HG02884 (cell line): ENCODE measurements around the gene CAPN11.
"Not testable (repeated sequence)": the region's sequence is repeated elsewhere in the genome, so short reads cannot be mapped to it uniquely, and the experiment has no call there.

ENCODE experiments used
- ATAC-seq: cut with Tn5 transposase; IDR thresholded peaks from one replicate; pipeline ENCODE4 v1.9.1; 2021; ENCODE audit warnings: mild to moderate bottlenecking, moderate library complexity; ENCODE audit not compliant: unreplicated experiment

The CAPN11 gene

GRCh38 chr6:44179648-44180047, 21.0 kb downstream of the CAPN11 start:
- no peak for ATAC-seq

GRCh38 chr6:44180406-44180805, 21.8 kb downstream of the CAPN11 start:
- no peak for ATAC-seq

DNA sequence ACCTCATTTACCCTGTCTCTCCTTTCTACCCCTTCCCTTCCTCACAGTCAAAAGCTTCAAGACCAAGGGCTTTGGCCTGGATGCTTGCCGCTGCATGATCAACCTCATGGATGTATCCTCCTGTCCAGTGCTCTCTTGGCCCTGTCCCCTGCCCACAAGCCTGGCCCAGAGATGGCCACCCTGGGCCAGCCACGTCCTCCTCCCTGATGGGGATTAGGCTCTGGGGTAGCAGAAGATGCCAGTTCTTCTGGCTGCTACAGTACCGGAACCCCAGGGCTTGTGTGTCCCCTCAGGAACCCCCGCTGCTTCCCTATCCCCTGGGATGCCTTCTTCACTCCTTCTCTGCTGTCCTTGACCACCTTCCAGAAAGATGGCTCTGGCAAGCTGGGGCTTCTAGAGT, 22.3 kb downstream of the CAPN11 start:
- ATAC-seq: no peak

DNA sequence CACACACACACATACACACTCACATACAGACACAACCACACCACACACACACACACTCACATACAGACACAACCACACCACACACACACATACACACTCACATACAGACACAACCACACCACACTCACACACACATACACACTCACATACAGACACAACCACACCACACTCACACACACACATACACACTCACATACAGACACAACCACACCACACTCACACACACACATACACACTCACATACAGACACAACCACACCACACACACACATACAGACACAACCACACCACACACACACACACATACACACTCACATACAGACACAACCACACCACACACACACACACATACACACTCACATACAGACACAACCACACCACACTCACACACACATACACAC, 23.2 kb downstream of the CAPN11 start:
- not testable (repeated sequence) for ATAC-seq

- no peak for ATAC-seq
Observed at GRCh38 chr6:44182911-44183390, 24.3 kb downstream of the CAPN11 start.

DNA sequence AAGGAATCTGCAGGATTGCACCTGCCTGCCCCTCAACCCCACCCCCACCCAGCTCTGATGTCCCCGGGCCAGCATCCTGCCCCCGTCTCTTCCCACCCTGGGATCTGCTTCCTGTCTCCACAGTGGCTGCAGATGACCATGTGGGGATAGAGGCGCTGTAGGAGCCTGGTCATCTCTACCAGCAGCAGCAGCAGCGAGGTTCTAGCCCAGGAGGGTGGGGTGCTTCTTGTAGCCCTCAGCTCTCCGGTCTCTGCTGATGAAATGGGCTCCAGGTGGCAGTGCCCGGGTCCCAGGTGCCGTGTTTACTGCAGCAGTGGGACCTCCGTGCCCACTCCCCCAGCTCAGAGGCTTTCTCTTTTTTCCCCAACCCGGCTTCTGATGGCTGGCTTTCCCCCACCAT, 25.2 kb downstream of the CAPN11 start:
- ATAC-seq: no peak

- ATAC-seq: not testable (repeated sequence)
Observed at GRCh38 chr6:44185356-44185755, 26.7 kb downstream of the CAPN11 start.

- ATAC-seq: no peak
Observed at GRCh38 chr6:44185953-44186634, 27.5 kb downstream of the CAPN11 start.

DNA sequence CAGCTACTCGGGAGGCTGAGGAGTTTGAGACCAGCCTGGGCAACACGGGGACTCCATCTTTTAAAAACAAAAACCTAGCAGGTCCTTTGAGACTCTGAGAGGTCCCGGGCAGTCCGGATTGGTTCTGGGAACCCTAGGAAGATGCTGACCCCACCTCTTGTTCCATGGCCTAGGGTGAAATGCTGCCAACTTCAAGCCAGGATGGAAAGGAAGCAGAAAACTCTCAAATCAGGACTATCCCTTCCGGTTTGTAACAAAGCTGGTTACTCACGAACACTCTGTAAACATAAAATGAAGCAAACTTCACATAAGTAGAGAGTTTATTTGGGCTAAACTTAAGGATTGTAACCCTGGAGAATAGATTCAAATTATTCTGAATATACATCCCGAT, 28.0 kb downstream of the CAPN11 start:
- ATAC-seq: no peak

- no peak for ATAC-seq
Observed at GRCh38 chr6:44188819-44189218, 30.2 kb downstream of the CAPN11 start.

- ATAC-seq: no peak
Observed at GRCh38 chr6:44189257-44189656, 30.6 kb downstream of the CAPN11 start.

- peak; percentile 72 for ATAC-seq
Observed at GRCh38 chr6:44190715-44191114, 32.1 kb downstream of the CAPN11 start.

GRCh38 chr6:44192428-44193041, 33.9 kb downstream of the CAPN11 start:
- ATAC-seq: no peak

GRCh38 chr6:44193307-44193910, 34.8 kb downstream of the CAPN11 start:
- no peak for ATAC-seq

- ATAC-seq: no peak
Observed at GRCh38 chr6:44194326-44194725, 35.7 kb downstream of the CAPN11 start.

GRCh38 chr6:44196351-44196750, 37.7 kb downstream of the CAPN11 start:
- not testable (repeated sequence) for ATAC-seq

GRCh38 chr6:44198684-44199083, 40.1 kb downstream of the CAPN11 start:
- ATAC-seq: no peak

DNA sequence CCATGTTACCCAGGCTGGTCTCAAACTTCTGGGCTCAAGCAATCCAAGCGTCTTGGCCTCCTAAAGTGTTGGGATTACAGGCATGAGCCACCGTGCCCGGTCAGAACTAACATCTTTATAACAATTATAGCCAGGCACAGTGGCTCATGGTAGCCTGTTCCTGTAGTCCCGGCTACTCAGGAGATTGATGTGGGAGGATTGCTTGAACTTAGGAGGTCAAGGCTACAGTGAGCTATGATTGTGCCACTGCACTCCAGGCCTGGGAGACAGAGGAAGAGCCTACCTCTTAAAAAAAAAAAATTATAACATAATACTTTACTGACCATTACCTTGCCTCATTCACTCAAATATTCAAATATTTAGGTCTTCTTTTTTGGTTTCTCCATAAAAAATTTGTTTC, 41.3 kb downstream of the CAPN11 start:
- no peak for ATAC-seq

- ATAC-seq: no peak
Observed at GRCh38 chr6:44201200-44201599, 42.6 kb downstream of the CAPN11 start.

DNA sequence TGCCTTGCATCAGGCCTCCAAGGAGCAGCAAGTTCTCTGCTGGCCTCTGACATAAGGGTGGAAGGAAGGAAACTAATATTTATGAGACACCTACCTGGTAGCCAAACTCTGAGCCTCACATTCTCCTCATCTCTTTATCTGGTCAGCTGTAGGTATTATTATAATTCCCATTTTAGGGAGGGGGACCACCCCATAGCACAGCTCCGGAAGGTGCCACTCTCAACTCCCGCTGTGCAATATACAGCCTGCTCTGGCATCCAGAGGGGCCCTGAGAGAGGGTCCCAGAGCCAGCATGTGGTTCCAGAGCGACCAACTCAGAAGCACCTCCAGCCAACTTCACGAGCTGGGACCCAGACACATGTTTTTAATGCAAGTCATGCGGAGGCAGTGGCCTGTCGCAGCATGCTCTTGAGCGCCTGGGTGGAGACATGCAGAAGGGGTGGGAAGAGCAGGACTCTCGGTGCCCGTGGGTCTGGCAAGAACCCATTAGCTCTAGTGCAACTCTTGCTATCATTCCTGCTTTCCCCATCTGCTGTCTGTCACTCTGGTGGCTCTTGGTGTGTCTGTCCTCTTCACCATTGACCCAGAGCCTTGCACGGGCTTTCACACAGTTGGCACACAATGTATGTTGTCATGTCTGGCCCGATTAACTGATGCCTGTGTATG, 43.2 kb downstream of the CAPN11 start:
- no peak for ATAC-seq

DNA sequence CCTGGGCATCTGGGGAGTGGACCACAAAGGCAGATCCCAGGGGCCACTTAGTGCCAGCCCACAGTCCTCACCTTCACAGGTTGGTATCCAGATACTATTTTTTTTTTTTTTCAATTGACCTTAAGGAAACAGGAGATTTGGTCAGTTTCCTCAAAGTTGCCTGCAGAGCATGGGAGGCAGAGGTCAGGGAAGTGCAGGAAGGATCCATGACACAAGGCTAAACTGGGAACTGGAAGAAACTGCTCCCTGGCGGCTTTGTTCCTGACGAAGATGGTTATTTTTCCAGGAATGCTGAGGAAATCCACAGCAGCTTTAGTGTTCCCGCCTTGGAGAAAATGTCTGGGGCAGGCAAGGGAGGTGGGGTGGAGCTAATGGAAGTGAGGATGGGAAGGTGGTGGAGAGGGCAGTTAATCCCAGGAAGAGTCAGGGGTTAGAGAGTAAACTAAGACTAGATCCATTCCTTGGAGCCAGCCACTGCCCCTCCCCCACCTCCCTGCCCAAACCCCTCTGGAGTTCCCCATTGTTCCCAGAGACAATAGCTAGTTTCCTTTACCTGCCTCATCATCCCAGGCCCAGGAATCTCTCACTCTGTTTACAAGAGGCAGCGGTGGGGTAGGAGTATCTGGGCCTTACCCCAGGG, 43.8 kb downstream of the CAPN11 start:
- ATAC-seq: no peak
